Mucosa of rectum (tissue), 2 donors: Measurements from ENCODE around the gene HDAC10.

Experiments
- H3K27ac ChIP-seq, 2 donors: one replicate each; pipeline ENCODE4 v1.7.0; 2013; ENCODE audit warnings: inconsistent platforms in 2 of 2, low read depth in 2 of 2, low read length in 2 of 2
- H3K27me3 ChIP-seq, 2 donors: one replicate each; pipeline ENCODE4 v1.7.0; 2013; ENCODE audit warnings: low read length in 2 of 2; ENCODE audit not compliant: control insufficient read depth in 2 of 2, insufficient read depth in 2 of 2
- H3K36me3 ChIP-seq, 2 donors: one replicate each; pipeline ENCODE4 v1.7.0; 2013; ENCODE audit warnings: low read length in 2 of 2; ENCODE audit not compliant: control insufficient read depth in 2 of 2, insufficient read depth in 2 of 2
- H3K4me1 ChIP-seq, 2 donors: one replicate each; pipeline ENCODE4 v1.7.0; 2013; ENCODE audit warnings: low read length in 2 of 2, mild to moderate bottlenecking in 1 of 2; ENCODE audit not compliant: control insufficient read depth in 2 of 2, insufficient read depth in 2 of 2
- H3K4me3 ChIP-seq, 2 donors: one replicate each; pipeline ENCODE4 v1.7.0; 2013; ENCODE audit warnings: low read length in 2 of 2
- H3K9ac ChIP-seq, 2 donors: one replicate each; pipeline ENCODE4 v1.7.0; 2013; ENCODE audit warnings: low read length in 2 of 2, low read depth in 1 of 2, mild to moderate bottlenecking in 1 of 2
- H3K9me3 ChIP-seq, 2 donors: one replicate each; pipeline ENCODE4 v1.7.0; 2013; ENCODE audit warnings: low read length in 2 of 2; ENCODE audit not compliant: control insufficient read depth in 2 of 2
- donor health status: healthy.
- donor health status: Normal muscosa, but diverticular disease.

The HDAC10 gene

DNA sequence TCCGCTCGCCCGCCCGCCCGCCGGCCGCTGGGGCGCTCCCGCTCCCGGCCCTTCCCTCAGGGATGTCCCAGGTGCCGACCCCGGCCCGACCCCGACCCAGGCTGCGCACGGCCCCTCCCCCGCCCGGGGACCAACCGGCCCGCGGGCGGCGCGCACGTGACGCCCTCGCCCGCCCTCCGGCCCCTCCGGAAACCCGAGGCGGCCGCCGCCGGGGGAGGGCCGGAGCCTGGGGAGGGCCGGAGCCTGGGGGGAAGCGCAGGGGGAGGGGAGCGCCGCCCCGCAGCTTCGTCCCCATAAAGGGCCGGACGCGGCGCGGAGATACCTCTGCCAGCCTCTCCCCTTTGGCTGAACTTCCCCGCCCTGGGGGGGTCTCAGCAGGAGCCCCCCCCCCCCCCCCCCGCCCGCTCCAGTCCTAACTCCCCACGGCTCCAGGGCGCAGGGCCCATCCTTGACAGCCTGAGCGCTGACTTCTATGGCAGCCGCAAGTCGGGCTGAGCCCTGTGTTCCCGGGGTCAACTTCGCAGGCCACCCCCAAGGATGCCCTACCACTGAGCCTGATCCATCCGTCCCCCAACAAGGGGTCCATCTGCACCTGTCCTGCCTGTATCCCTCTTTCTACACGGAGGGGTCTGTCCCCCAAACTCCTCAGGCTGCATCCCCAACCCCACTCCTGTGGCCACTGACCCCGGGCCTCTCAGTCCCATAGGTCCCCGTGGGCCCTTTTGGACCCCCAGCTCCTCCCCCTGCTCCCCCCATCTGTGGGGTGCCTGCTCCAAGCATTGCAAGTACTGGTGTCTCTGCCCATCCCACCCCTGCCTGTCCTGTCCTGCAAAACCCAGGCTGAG lies 10.8 kb upstream of the HDAC10 start, which contains the start of gene MAPK12:
TSS of gene MAPK12 (minus strand) at position 69 of the 845 bp plus-strand sequence. CDS start 174 bp downstream, outside the sequence.
- Histone ChIP-seq H3K9me3 (no peaks in the 10 kb centered on the region), H3K36me3 (no peaks in the 10 kb centered on the region), H3K27ac (no peak within 1 kb of the TSS), H3K4me3 (peak within 1 kb of the TSS; percentile 39 to 52), H3K4me1 (no peaks in the 10 kb centered on the region), H3K9ac (no peak within 1 kb of the TSS), H3K27me3 (peaks cover 14 to 23% of the 10 kb centered on the region in 2 donors)

- peak overlapping the region; percentile 39 to 52 for H3K4me3 ChIP-seq
- H3K4me1 ChIP-seq, result no peaks in the 10 kb centered on the region
- peaks cover 14 to 20% of the 10 kb centered on the region in 2 donors for H3K27me3 ChIP-seq
- no peaks in the 10 kb centered on the region for H3K36me3 ChIP-seq
- H3K9me3 ChIP-seq, result no peaks in the 10 kb centered on the region
- no peak overlapping the region for H3K27ac ChIP-seq
- H3K9ac ChIP-seq, result no peak overlapping the region
These were observed 9.9 kb upstream of the HDAC10 start for GRCh38 chr22:50260801-50261614.

- H3K27me3 ChIP-seq, result peaks cover 14 to 20% of the 10 kb centered on the region in 2 donors
- peak overlapping the region in 1 of 2 donors; percentile 52 for H3K4me3 ChIP-seq
- H3K9ac ChIP-seq, result no peak overlapping the region
- H3K36me3 ChIP-seq, result no peaks in the 10 kb centered on the region
- H3K27ac ChIP-seq, result no peak overlapping the region
- no peaks in the 10 kb centered on the region for H3K9me3 ChIP-seq
- H3K4me1 ChIP-seq, result no peaks in the 10 kb centered on the region
These were observed 9.4 kb upstream of the HDAC10 start for GRCh38 chr22:50260434-50260800.

DNA sequence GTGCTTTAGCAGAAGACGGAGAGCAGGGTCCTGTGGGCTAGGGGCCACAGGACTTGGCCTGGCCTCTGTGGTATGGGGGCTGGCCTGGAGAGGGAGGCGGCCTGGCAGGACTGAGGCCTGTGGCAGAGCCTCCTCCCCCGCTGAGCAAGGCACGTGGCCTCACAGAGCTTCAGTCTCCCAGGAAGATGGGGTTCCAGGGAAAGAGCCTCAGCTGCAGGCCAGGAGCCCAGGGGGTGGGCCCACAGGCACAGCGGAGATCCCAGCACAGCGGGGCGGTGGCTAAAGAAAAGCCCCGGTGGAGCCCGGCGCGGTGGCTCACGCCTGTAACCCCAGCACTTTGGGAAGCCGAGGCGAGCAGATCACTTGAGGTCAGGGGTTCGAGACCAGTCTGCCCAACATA lies 8.2 kb upstream of the HDAC10 start:
- Histone ChIP-seq H3K4me3 (no peak overlapping the region), H3K9ac (no peak overlapping the region), H3K27me3 (peaks cover 14 to 20% of the 10 kb centered on the region in 2 donors), H3K27ac (no peak overlapping the region), H3K4me1 (no peaks in the 10 kb centered on the region), H3K9me3 (no peaks in the 10 kb centered on the region), H3K36me3 (no peaks in the 10 kb centered on the region)

GRCh38 chr22:50258361-50259292 lies 7.6 kb upstream of the HDAC10 start:
- Histone ChIP-seq H3K36me3 (no peaks in the 10 kb centered on the region), H3K27me3 (peaks cover 14 to 20% of the 10 kb centered on the region in 2 donors), H3K9me3 (no peaks in the 10 kb centered on the region), H3K4me1 (no peaks in the 10 kb centered on the region), H3K4me3 (no peak overlapping the region), H3K27ac (no peak overlapping the region), H3K9ac (no peak overlapping the region)

GRCh38 chr22:50257451-50258360 lies 6.6 kb upstream of the HDAC10 start:
- H3K27ac ChIP-seq, result no peak overlapping the region
- peaks cover 11 to 16% of the 10 kb centered on the region in 2 donors for H3K27me3 ChIP-seq
- no peak overlapping the region for H3K9ac ChIP-seq
- no peaks in the 10 kb centered on the region for H3K36me3 ChIP-seq
- no peaks in the 10 kb centered on the region for H3K4me1 ChIP-seq
- no peak overlapping the region for H3K4me3 ChIP-seq
- no peaks in the 10 kb centered on the region for H3K9me3 ChIP-seq

DNA sequence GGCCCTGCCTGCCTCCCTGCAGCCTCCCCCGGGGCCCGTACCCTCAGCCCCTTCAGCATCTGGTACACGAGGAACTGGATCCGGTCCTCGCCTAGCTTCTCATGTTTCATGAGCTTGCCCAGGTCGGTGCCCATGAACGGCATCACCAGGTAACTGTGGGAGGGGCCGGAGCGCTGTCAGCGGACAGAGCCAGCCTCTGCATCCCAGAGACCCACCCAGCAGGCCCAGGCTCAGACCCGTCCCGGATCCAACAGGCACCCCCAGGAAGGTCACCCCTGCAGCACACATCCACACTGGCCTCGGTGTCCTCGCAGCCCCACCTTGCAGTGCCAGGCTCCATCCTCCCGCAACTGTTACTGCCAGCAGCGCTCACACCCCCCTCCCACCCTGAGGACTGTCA lies 6.0 kb upstream of the HDAC10 start:
- Histone ChIP-seq H3K4me3 (no peak overlapping the region), H3K9me3 (no peaks in the 10 kb centered on the region), H3K9ac (no peak overlapping the region), H3K27ac (no peak overlapping the region), H3K4me1 (peaks cover 0 to under 1% of the 10 kb centered on the region in 2 donors), H3K27me3 (peaks cover 10 to 12% of the 10 kb centered on the region in 2 donors), H3K36me3 (no peaks in the 10 kb centered on the region)

DNA sequence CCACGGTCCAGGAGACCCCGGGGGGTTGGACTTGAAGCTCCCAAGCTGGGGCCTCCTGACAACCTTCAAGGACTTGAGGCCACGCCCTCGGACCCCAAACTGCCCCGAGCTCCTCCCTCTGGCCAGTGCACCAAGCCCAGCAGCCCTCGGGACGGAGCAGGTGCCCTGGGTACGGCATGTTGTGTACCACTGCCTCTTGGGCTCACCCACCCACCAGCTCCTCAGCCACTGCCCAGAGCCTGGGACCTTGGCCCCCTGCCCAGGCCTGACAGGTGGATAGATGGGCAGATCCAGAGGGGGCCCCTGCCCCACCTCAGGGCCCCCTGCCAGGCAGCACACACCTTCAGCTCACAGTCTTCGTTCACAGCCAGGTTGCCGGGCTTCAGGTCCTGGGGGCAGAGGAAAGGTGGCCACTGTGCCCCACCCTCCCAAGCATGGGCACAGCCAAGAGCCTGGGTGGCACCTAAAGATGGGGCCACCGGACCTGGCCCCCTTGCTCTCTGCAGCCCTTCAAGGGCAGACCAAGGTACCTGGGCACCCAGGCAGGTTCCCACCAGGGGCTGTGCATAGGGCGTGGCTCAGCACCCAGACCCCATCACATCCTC lies 5.3 kb upstream of the HDAC10 start:
- Histone ChIP-seq H3K4me3 (no peak overlapping the region), H3K36me3 (no peaks in the 10 kb centered on the region), H3K9ac (no peak overlapping the region), H3K27me3 (peaks cover 10% of the 10 kb centered on the region in 2 donors), H3K9me3 (no peaks in the 10 kb centered on the region), H3K27ac (no peak overlapping the region), H3K4me1 (peaks cover 6 to 7% of the 10 kb centered on the region in 2 donors)
